Spinal cord (tissue), 10 donors: ENCODE results near the gene KCNMB3. TPM values are rescaled to one million over a fixed set of nuclear protein-coding genes. Genes with fewer than 3 reads are reported as not detected.
A peak's percentile ranks its signal among the peaks of the same experiment; 100 is the strongest.
"Not testable (repeated sequence)": the region's sequence is repeated elsewhere in the genome, so short reads cannot be mapped to it uniquely, and the experiment has no call there.

Source experiments
- DNase-seq, 6 donors: peaks; one replicate each; pipeline versions ENCODE4 v3.0.0 to v3.0.0-alpha.2; 2013 to 2015; ENCODE audit warnings: low spot score in 6 of 6, low read depth in 4 of 6
- H3K27ac ChIP-seq: one replicate; pipeline ENCODE4 v1.5.1; 2013; ENCODE audit warnings: low read depth, low read length, control low read depth
- H3K27me3 ChIP-seq: one replicate; pipeline ENCODE4 v1.6.1; 2013; ENCODE audit warnings: low read length; ENCODE audit not compliant: control insufficient read depth, insufficient read depth
- H3K36me3 ChIP-seq: one replicate; pipeline ENCODE4 v1.6.1; 2013; ENCODE audit warnings: low read length; ENCODE audit not compliant: control insufficient read depth, insufficient read depth
- H3K4me1 ChIP-seq: one replicate; pipeline ENCODE4 v1.6.1; 2013; ENCODE audit warnings: low read length; ENCODE audit not compliant: control insufficient read depth, insufficient read depth
- H3K4me3 ChIP-seq: one replicate; pipeline ENCODE4 v1.5.1; 2013; ENCODE audit warnings: low read depth, low read length, control low read depth
- H3K9me3 ChIP-seq: one replicate; pipeline ENCODE4 v1.6.1; 2013; ENCODE audit warnings: low read length; ENCODE audit not compliant: control insufficient read depth, insufficient read depth
- WGBS: methylation state at CpG from one replicate; pipeline ENCODE4 v1.1.5; 2013; ENCODE audit warnings: missing lambda C conversion rate; ENCODE audit not compliant: insufficient coverage; 5-methylcytosine and 5-hydroxymethylcytosine counted together
- polyA plus RNA-seq, 2 donors: library from polyadenylated mRNA; unstranded; fragments of 120-200 nt; gene quantifications; one replicate each; pipeline ENCODE4 v1.2.1, GENCODE V29; 2013; ENCODE audit not compliant: insufficient read length in 2 of 2
- total RNA-seq, 2 donors: library from RNA; depleted of rRNA in 1 of 2; stranded (reverse); fragments of 120-200 nt in 1 of 2; fragments of >200 nt in 1 of 2; gene quantifications; one replicate each; pipeline versions ENCODE4 v1.2.3 to v1.2.4, GENCODE V29; 2013 to 2014
- donor health status: healthy.

The KCNMB3 gene
- total and polyA plus RNA-seq, 4 donors, result 3.2 to 6.3 (median 4.4) TPM

DNA sequence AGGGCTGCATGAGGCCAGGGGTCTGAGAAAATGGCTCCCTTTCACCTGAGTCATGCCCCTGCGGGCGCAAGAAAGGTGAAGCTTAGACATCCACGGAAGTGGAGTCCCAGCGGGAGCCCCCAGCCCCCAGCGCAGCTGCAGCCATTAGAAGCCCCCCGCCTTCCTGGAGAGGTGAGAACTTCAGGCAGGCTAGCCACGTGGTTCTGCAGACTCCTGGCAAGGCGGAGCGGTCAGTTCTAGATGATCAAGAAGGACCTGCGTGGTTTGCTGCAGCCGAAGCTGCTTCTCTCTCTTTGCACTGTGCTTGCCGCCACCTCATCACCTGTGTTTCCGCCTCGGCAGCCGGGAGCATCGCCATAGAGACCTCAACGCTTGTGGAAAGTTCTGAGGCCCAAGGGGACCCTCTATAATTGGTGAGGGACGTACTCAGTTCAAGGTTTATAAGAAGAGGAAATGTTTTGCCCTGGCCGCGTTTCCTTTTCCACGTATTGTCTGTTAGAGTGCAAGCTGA is 15.8 kb upstream of the KCNMB3 start:
- no peak overlapping the region for H3K4me3 ChIP-seq
- 73% methylated on average over 18 of the region's 21 CpGs for WGBS
- no peaks in the 10 kb centered on the region for H3K9me3 ChIP-seq
- H3K27ac ChIP-seq, result no peak overlapping the region
- H3K4me1 ChIP-seq, result no peaks in the 10 kb centered on the region
- no peaks in the 10 kb centered on the region for H3K27me3 ChIP-seq
- no peaks in the 10 kb centered on the region for H3K36me3 ChIP-seq
- DNase-seq, result no peak

DNA sequence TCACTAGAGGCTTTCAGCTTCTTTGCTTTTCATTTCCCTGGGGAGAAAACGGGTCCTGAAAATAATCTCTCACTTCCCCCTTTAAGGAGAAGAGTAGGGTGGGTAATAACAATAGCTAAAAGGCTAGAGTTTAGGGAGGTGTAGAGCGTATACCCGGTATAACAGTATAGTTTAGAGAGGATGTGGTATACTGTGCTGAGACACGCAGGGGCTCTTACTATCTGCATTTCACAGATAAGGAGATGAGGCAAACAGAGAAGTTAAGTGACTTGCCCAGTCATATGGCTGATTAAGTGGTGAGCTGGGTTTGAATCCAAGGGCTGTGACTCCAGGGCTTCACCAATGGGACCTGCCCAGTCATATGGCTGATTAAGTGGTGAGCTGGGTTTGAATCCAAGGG is 15.0 kb upstream of the KCNMB3 start:
- Histone ChIP-seq H3K9me3 (no peaks in the 10 kb centered on the region), H3K27ac (no peak overlapping the region), H3K4me3 (no peak overlapping the region), H3K36me3 (no peaks in the 10 kb centered on the region), H3K4me1 (peaks cover 2% of the 10 kb centered on the region), H3K27me3 (no peaks in the 10 kb centered on the region)
- DNase-seq, result no peak
- 94% methylated on average over 3 of the region's 4 CpGs for WGBS

DNA sequence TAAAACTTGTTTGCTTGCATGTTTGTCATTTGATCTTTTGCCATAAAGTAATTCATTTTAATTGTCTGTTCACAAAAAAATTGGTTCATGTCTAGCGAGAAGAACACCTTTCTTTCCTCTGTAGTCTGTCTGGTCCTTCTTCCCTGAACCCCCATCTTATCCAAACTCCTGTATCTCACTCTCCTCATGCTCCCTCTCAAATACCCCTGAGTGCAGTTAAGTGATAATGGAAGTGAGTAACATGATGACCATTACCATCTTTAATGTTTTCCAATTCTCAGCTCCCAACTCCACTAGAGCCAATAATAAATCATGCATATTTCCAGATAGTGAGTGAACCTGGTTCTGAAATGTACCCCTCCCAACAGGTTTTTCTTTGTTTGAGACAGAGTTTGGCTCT is 14.2 kb upstream of the KCNMB3 start:
- no CpG with 5 or more reads among the region's 1 CpG for WGBS

DNA sequence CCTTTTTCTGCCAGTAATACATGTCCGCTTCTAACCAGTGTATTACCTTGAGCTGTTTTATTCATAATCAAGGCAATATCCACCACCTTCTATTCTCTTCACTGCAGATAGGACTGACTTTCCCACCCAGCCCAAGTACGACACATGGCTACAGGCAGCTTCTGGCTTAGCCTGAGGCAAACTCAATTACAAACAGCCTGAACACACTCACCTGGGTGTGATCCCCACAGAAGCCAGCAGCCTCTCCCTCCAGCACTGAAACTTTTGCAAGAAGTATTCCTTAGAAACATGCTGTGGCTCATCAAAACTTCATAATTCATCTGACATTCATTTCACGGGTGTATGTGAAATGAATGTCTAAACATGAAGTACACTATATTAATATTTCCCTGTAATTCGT is 13.5 kb upstream of the KCNMB3 start:
- no peaks in the 10 kb centered on the region for H3K36me3 ChIP-seq
- H3K4me1 ChIP-seq, result peaks cover 2% of the 10 kb centered on the region
- WGBS, result 88% methylated on average over 2 of the region's 4 CpGs
- H3K27ac ChIP-seq, result no peak overlapping the region
- no peak overlapping the region for H3K4me3 ChIP-seq
- no peak for DNase-seq
- no peaks in the 10 kb centered on the region for H3K27me3 ChIP-seq
- H3K9me3 ChIP-seq, result peaks cover 2% of the 10 kb centered on the region

More for the DNA sequence above, 14.2 kb upstream of the KCNMB3 start:
- no peaks in the 10 kb centered on the region for H3K9me3 ChIP-seq
- H3K4me3 ChIP-seq, result no peak overlapping the region
- H3K36me3 ChIP-seq, result no peaks in the 10 kb centered on the region
- no peak overlapping the region for H3K27ac ChIP-seq
- no peaks in the 10 kb centered on the region for H3K27me3 ChIP-seq
- peaks cover 2% of the 10 kb centered on the region for H3K4me1 ChIP-seq
- no peak for DNase-seq

DNA sequence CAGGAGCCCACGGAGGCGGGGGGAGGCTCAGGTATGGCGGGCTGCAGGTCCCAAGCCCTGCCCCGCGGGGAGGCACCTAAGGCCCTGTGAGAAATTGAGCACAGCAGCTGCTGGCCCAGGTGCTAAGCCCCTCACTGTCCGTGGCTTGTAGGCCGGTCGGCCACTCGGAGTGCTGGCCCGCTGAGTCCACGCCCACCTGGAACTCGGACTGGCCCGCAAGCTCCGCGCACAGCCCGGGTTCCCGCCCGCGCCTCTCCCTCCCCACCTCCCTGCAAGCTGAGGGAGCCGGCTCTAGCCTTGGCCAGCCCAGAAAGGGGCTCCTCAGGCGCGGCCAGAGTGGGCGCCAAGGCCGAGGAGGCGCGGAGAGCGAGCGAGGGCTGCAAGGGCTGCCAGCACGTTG is 12.2 kb upstream of the KCNMB3 start:
- no peak for DNase-seq
- no peak overlapping the region for H3K27ac ChIP-seq
- no peaks in the 10 kb centered on the region for H3K36me3 ChIP-seq
- 96% methylated on average over 23 of the region's 29 CpGs for WGBS
- H3K4me3 ChIP-seq, result no peak overlapping the region
- H3K27me3 ChIP-seq, result no peaks in the 10 kb centered on the region
- peaks cover 4% of the 10 kb centered on the region for H3K9me3 ChIP-seq
- peaks cover 2% of the 10 kb centered on the region for H3K4me1 ChIP-seq

DNA sequence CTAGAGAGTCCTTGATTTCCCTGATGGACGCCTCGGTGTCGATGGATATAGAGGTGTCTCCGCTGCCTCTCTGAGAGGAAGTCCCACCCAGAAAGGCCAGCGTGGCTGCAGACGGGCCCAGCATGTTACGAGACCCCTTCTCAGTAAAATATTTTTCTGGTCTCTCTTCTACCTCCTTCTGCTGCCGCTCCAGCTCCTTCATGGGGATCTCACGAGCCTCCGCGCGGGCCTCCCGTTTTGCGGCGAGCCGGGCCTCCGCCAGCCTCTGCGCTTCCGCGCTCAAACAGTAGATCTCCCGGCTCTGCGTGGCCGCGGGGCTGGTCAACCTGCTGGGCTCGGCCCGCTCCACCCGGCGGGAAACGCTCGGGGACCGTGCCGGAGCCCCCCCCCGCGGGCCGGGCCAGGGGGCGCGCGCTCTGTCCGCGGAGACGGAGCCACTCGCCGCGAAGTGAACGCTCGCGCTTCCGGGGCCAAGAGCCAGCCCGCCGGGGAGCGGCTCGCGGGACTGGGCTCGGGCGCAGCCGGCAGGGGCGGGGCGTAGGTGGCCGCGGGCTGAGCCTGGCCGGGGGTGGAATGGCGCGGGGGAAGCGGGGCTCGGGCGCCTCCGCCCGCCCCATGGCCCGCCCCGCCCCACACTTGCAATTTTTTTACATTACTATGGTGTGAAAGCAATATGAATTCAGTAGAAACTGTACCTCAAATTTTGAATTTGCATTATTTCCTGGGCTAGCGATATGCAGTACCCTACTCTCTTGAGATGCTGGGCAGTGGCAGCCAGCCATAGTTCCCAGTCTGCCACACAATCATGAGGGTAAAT is 10.2 kb upstream of the KCNMB3 start:
- DNase-seq, result peak; percentile 29 to 86 (median 42)
- peaks cover 4% of the 10 kb centered on the region for H3K9me3 ChIP-seq
- peak overlapping the region; percentile 47 for H3K27ac ChIP-seq

DNA sequence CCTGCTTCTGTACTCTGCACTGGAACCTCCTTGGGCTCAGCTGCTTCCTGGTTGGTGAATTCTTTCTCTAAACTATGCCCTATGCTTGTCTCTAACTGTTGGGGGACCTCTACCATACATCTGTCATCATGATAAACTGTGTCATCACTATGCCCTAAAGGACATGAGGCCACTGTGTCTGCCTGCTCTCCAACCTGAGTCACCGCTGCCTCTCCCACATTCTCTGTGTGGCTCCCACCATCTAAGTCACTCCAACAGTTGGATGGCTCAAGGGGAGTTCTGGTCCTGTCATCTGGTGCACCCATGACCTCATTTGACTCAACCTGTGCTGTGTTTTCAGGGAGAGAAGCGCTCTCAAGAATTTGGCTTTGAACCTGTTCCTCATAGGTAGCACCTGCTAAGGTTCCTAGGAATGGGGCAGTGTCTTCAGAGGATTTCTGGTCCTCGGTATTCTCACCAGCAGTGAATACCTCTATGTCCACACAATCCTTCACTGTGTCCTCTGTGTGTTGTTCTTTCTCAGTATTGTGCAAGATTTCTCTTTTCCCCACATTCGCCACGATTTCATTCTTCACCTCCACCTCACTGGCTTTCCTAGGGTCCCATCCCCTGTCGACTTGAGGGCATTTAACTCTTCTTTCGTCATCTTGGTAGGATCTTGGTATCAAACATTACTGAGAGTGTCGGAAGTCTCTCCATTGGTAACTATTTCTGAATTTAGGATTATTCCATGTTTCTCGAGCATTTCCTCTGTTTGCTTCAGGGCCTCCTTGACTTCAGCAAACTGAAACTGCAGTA is 9.2 kb upstream of the KCNMB3 start:
- 100% methylated on average over 2 of the region's 9 CpGs for WGBS
- not testable (repeated sequence) for H3K27me3 ChIP-seq, H3K36me3 ChIP-seq, H3K9me3 ChIP-seq, H3K27ac ChIP-seq, H3K4me1 ChIP-seq, DNase-seq
- peak overlapping the region; percentile 54 for H3K4me3 ChIP-seq

More for the DNA sequence above, 10.2 kb upstream of the KCNMB3 start:
- peak overlapping the region; percentile 54 for H3K4me3 ChIP-seq
- WGBS, result 6% methylated on average over 57 of the region's 71 CpGs
- H3K36me3 ChIP-seq, result no peaks in the 10 kb centered on the region
- peaks cover 2% of the 10 kb centered on the region for H3K4me1 ChIP-seq
- no peaks in the 10 kb centered on the region for H3K27me3 ChIP-seq

DNA sequence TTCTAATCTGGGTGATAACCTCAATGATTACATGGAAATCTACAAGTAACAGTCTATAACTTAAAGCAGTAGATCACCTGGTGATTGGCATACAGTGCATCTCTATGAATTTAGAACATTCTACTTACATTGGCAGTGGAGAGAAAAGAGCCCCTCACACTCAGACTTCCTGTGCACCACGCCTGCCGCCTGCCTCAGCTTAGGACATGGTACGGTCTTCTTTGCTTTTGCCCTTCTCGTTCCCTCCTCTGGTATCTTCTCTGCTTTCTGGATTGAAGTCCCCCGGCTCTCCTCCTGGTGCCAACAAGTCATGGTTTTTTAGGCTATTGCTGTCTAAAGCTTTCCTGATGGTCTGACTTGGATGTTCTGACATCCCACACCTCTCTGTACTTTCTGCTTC is 7.9 kb upstream of the KCNMB3 start:
- Histone ChIP-seq H3K9me3 (peaks cover 4% of the 10 kb centered on the region), H3K36me3 (no peaks in the 10 kb centered on the region), H3K27ac (no peak overlapping the region), H3K27me3 (no peaks in the 10 kb centered on the region), H3K4me3 (no peak overlapping the region), H3K4me1 (peaks cover 2% of the 10 kb centered on the region)
- DNase-seq, result no peak
- WGBS, result 80% methylated on average over 5 of the region's 5 CpGs

DNA sequence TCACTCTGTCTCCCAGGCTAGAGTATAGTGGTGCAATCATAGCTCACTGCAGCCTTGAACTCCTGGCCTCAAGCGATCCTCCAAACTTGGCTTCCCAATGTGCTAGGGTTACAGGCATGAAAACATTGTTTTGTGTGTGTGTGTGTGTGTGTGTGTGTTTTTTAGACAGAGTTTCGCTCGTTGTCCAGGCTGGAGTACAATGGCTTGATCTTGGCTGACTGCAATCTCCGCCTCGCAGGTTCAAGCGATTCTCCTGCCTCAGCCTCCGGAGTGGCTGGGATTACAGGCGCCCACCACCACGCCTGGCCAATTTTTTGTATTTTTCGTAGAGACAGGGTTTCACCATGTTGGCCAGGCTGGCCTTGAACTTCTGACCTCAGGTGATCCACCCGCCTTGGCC is 6.8 kb upstream of the KCNMB3 start:
- not testable (repeated sequence) for H3K9me3 ChIP-seq, H3K36me3 ChIP-seq, H3K27ac ChIP-seq, H3K4me3 ChIP-seq, H3K4me1 ChIP-seq, DNase-seq, H3K27me3 ChIP-seq
- 95% methylated on average over 10 of the region's 11 CpGs for WGBS
